IPS-15b (cell line): ENCODE results near the gene ELN.

Experiments
- H3K27me3 ChIP-seq: one replicate; pipeline ENCODE4 v1.6.1; 2013; ENCODE audit warnings: low read length; ENCODE audit not compliant: control insufficient read depth, insufficient read depth
- H3K36me3 ChIP-seq: one replicate; pipeline ENCODE4 v1.6.1; 2013; ENCODE audit warnings: low read length; ENCODE audit not compliant: control insufficient read depth, insufficient read depth
- H3K4me1 ChIP-seq: one replicate; pipeline ENCODE4 v1.6.1; 2013; ENCODE audit warnings: mild to moderate bottlenecking, low read length; ENCODE audit not compliant: control insufficient read depth, insufficient read depth
- H3K4me3 ChIP-seq: one replicate; pipeline ENCODE4 v1.5.1; 2013; ENCODE audit warnings: low read depth, low read length
- H3K9ac ChIP-seq: one replicate; pipeline ENCODE4 v1.6.1; 2013; ENCODE audit warnings: low read depth, mild to moderate bottlenecking, low read length
- H3K9me3 ChIP-seq: one replicate; pipeline ENCODE4 v1.6.1; 2013; ENCODE audit warnings: mild to moderate bottlenecking, low read length; ENCODE audit not compliant: control insufficient read depth, insufficient read depth

Gene ELN

GRCh38 chr7:74017125-74017524 lies 10.8 kb upstream of the ELN start:
- Histone ChIP-seq H3K4me3 (no peak overlapping the region), H3K4me1 (no peaks in the 10 kb centered on the region), H3K36me3 (no peaks in the 10 kb centered on the region), H3K9me3 (no peaks in the 10 kb centered on the region), H3K27me3 (no peaks in the 10 kb centered on the region), H3K9ac (no peak overlapping the region)

GRCh38 chr7:74018246-74018895 lies 9.6 kb upstream of the ELN start:
- H3K27me3 ChIP-seq, result no peaks in the 10 kb centered on the region

GRCh38 chr7:74019149-74019548 lies 8.8 kb upstream of the ELN start:
- Histone ChIP-seq H3K9ac (no peak overlapping the region), H3K36me3 (no peaks in the 10 kb centered on the region), H3K4me1 (no peaks in the 10 kb centered on the region), H3K27me3 (no peaks in the 10 kb centered on the region), H3K4me3 (no peak overlapping the region), H3K9me3 (no peaks in the 10 kb centered on the region)

More at GRCh38 chr7:74018246-74018895, 9.6 kb upstream of the ELN start:
- Histone ChIP-seq H3K4me3 (no peak overlapping the region), H3K9ac (no peak overlapping the region), H3K36me3 (no peaks in the 10 kb centered on the region), H3K4me1 (no peaks in the 10 kb centered on the region), H3K9me3 (no peaks in the 10 kb centered on the region)

- H3K9ac ChIP-seq, result no peak overlapping the region
- H3K4me3 ChIP-seq, result no peak overlapping the region
- H3K27me3 ChIP-seq, result no peaks in the 10 kb centered on the region
- H3K36me3 ChIP-seq, result no peaks in the 10 kb centered on the region
- no peaks in the 10 kb centered on the region for H3K9me3 ChIP-seq
- no peaks in the 10 kb centered on the region for H3K4me1 ChIP-seq
Observed at GRCh38 chr7:74020390-74020789, 7.6 kb upstream of the ELN start.

- no peaks in the 10 kb centered on the region for H3K4me1 ChIP-seq
- no peaks in the 10 kb centered on the region for H3K9me3 ChIP-seq
- no peaks in the 10 kb centered on the region for H3K27me3 ChIP-seq
- no peaks in the 10 kb centered on the region for H3K36me3 ChIP-seq
- H3K9ac ChIP-seq, result no peak overlapping the region
- H3K4me3 ChIP-seq, result no peak overlapping the region
Observed at GRCh38 chr7:74021546-74022320, 6.2 kb upstream of the ELN start.

- Histone ChIP-seq H3K9ac (no peak overlapping the region), H3K27me3 (no peaks in the 10 kb centered on the region)
Observed at GRCh38 chr7:74022507-74022906, 5.5 kb upstream of the ELN start.

GRCh38 chr7:74023092-74023536 lies 4.9 kb upstream of the ELN start:
- Histone ChIP-seq H3K4me1 (peaks cover 2% of the 10 kb centered on the region), H3K4me3 (no peak overlapping the region), H3K9me3 (no peaks in the 10 kb centered on the region), H3K36me3 (no peaks in the 10 kb centered on the region), H3K9ac (no peak overlapping the region), H3K27me3 (no peaks in the 10 kb centered on the region)

More at GRCh38 chr7:74022507-74022906, 5.5 kb upstream of the ELN start:
- Histone ChIP-seq H3K36me3 (no peaks in the 10 kb centered on the region), H3K9me3 (no peaks in the 10 kb centered on the region), H3K4me1 (no peaks in the 10 kb centered on the region), H3K4me3 (no peak overlapping the region)

- Histone ChIP-seq H3K9me3 (no peaks in the 10 kb centered on the region), H3K4me3 (no peak overlapping the region), H3K4me1 (peaks cover 2% of the 10 kb centered on the region), H3K27me3 (no peaks in the 10 kb centered on the region), H3K36me3 (no peaks in the 10 kb centered on the region), H3K9ac (no peak overlapping the region)
Observed at GRCh38 chr7:74023786-74024185, 4.2 kb upstream of the ELN start.

GRCh38 chr7:74025146-74025545 lies 2.8 kb upstream of the ELN start:
- Histone ChIP-seq H3K4me3 (no peak overlapping the region), H3K4me1 (peaks cover 6% of the 10 kb centered on the region), H3K27me3 (no peaks in the 10 kb centered on the region)

GRCh38 chr7:74025730-74026129 lies 2.2 kb upstream of the ELN start:
- H3K9me3 ChIP-seq, result no peaks in the 10 kb centered on the region
- no peak overlapping the region for H3K4me3 ChIP-seq
- peaks cover 6% of the 10 kb centered on the region for H3K4me1 ChIP-seq
- no peaks in the 10 kb centered on the region for H3K36me3 ChIP-seq
- H3K27me3 ChIP-seq, result no peaks in the 10 kb centered on the region
- no peak overlapping the region for H3K9ac ChIP-seq

More at GRCh38 chr7:74025146-74025545, 2.8 kb upstream of the ELN start:
- H3K36me3 ChIP-seq, result no peaks in the 10 kb centered on the region
- no peaks in the 10 kb centered on the region for H3K9me3 ChIP-seq
- no peak overlapping the region for H3K9ac ChIP-seq

GRCh38 chr7:74026406-74026902 lies 1.5 kb upstream of the ELN start:
- H3K4me1 ChIP-seq, result peaks cover 6% of the 10 kb centered on the region
- no peak overlapping the region for H3K4me3 ChIP-seq
- no peaks in the 10 kb centered on the region for H3K27me3 ChIP-seq
- no peaks in the 10 kb centered on the region for H3K9me3 ChIP-seq
- H3K36me3 ChIP-seq, result no peaks in the 10 kb centered on the region
- H3K9ac ChIP-seq, result no peak overlapping the region
